Tibial nerve (tissue), 4 donors: ENCODE results near the gene SLC38A7. TPM values are rescaled to one million over a fixed set of nuclear protein-coding genes. Genes with fewer than 3 reads are reported as not detected.
"Not testable (repeated sequence)": the region's sequence is repeated elsewhere in the genome, so short reads cannot be mapped to it uniquely, and the experiment has no call there.

ENCODE experiments used
- DNase-seq, 2 donors: peaks; one replicate each; pipeline ENCODE4 v3.0.0-alpha.2; 2019; ENCODE audit warnings: low spot score in 2 of 2
- H3K27ac ChIP-seq, 4 donors: fragments of 200-600 bp; sonication (generic) in 3 of 4; one replicate each; pipeline ENCODE4 v1.5.1; 2017 to 2019; ENCODE audit warnings: mild to moderate bottlenecking in 1 of 4
- H3K27me3 ChIP-seq, 2 donors: fragments of 200-600 bp; sonication (generic) in 1 of 2; one replicate each; pipeline versions ENCODE4 v1.5.1 to v1.6.0; 2017 to 2019
- H3K36me3 ChIP-seq, 3 donors: fragments of 200-600 bp; sonication (generic); one replicate each; pipeline ENCODE4 v1.5.1; 2018 to 2019
- H3K4me1 ChIP-seq, 4 donors: fragments of 200-600 bp; sonication (generic) in 3 of 4; one replicate each; pipeline ENCODE4 v1.5.1; 2017 to 2019
- H3K4me3 ChIP-seq, 4 donors: fragments of 200-600 bp; sonication (generic) in 3 of 4; one replicate each; pipeline ENCODE4 v1.5.1; 2017 to 2019; ENCODE audit warnings: mild to moderate bottlenecking in 1 of 4, moderate library complexity in 1 of 4
- H3K9me3 ChIP-seq, 4 donors: fragments of 200-600 bp; sonication (generic) in 3 of 4; one replicate each; pipeline ENCODE4 v1.5.1; 2017 to 2019
- CTCF ChIP-seq, 5 experiments: fragments of 200-600 bp in 3 of 5; fragments of 450-650 bp in 2 of 5; sonication (generic) in 3 of 5; IDR thresholded peaks; one replicate each; pipeline ENCODE4 v1.5.1; 2016 to 2019; ENCODE audit warnings: antibody characterized with exemption in 5 of 5, mild to moderate bottlenecking in 3 of 5, moderate library complexity in 2 of 5
- EP300 ChIP-seq, 2 donors: sonication (generic); formaldehyde crosslinking; IDR thresholded peaks; one replicate each; pipeline ENCODE4 v1.6.1; 2017; ENCODE audit warnings: antibody characterized with exemption in 2 of 2, mild to moderate bottlenecking in 1 of 2
- POLR2A ChIP-seq, 2 donors: fragments of 450-650 bp; IDR thresholded peaks; one replicate each; pipeline ENCODE4 v1.6.1; 2017; ENCODE audit warnings: antibody characterized with exemption in 2 of 2, mild to moderate bottlenecking in 2 of 2, moderate library complexity in 2 of 2
- WGBS, 2 donors: methylation state at CpG; one replicate each; pipeline ENCODE4 v1.1.5; 2018; 5-methylcytosine and 5-hydroxymethylcytosine counted together
- total RNA-seq, 4 donors: library from RNA; depleted of rRNA; stranded (reverse); fragments of >200 nt; gene quantifications; one replicate each; pipeline ENCODE4 v1.1.0, GENCODE V29; 2016

SLC38A7 gene
- total RNA-seq, 4 donors from 2014 or later, result 9.0 to 34.8 (median 13.2) TPM

GRCh38 chr16:58692450-58692849, 7.9 kb upstream of the SLC38A7 start:
- no peak for DNase-seq
- 86 to 100% methylated on average over 1 of the region's 1 CpG for WGBS, 2 donors
- no peaks in the 10 kb centered on the region for H3K27me3 ChIP-seq
- H3K36me3 ChIP-seq, result no peaks in the 10 kb centered on the region
- TF ChIP-seq POLR2A (IDR thresholded peaks at IDR 0.05) (no peak), EP300 (IDR thresholded peaks at IDR 0.05) (no peak), CTCF (IDR thresholded peaks at IDR 0.05) (no peak)
- H3K4me1 ChIP-seq, result no peaks in the 10 kb centered on the region
- H3K4me3 ChIP-seq, result no peak overlapping the region
- peaks cover 0 to 4% (median 0%) of the 10 kb centered on the region in 4 donors for H3K9me3 ChIP-seq
- H3K27ac ChIP-seq, result no peak overlapping the region

- not testable (repeated sequence) for H3K4me3 ChIP-seq, H3K36me3 ChIP-seq, H3K9me3 ChIP-seq, DNase-seq, H3K27me3 ChIP-seq, H3K27ac ChIP-seq
- WGBS, 2 donors, result 70 to 77% methylated on average over 8 of the region's 8 CpGs
- peaks cover 0 to 21% (median 6%) of the 10 kb centered on the region in 4 donors for H3K4me1 ChIP-seq
Observed at GRCh38 chr16:58686985-58687706, 2.6 kb upstream of the SLC38A7 start.

- Histone ChIP-seq H3K4me1 (peaks cover 0 to 21% (median 6%) of the 10 kb centered on the region in 4 donors), H3K9me3 (no peaks in the 10 kb centered on the region), H3K36me3 (peaks cover 0 to 21% (median 0%) of the 10 kb centered on the region in 3 donors), H3K27me3 (no peaks in the 10 kb centered on the region), H3K4me3 (peak overlapping the region; percentile 77 to 97 (median 82)), H3K27ac (peak overlapping the region; percentile 46 to 87 (median 78))
- 85 to 86% methylated on average over 6 of the region's 6 CpGs for WGBS, 2 donors
- TF ChIP-seq POLR2A (IDR thresholded peaks at IDR 0.05) (no peak), EP300 (IDR thresholded peaks at IDR 0.05) (no peak), CTCF (IDR thresholded peaks at IDR 0.05) (no peak)
- DNase-seq, result no peak
Observed at GRCh38 chr16:58685084-58685449, 497 bp upstream of the SLC38A7 start.

GRCh38 chr16:58684001-58684353, 593 bp downstream of the SLC38A7 start:
- peak overlapping the region in 3 of 4 donors; percentile 75 to 87 (median 81) for H3K27ac ChIP-seq
- WGBS, 2 donors, result 9 to 18% methylated on average over 3 of the region's 3 CpGs
- H3K4me1 ChIP-seq, result peaks cover 0 to 21% (median 6%) of the 10 kb centered on the region in 4 donors
- TF ChIP-seq EP300 (IDR thresholded peaks at IDR 0.05) (no peak), CTCF (IDR thresholded peaks at IDR 0.05) (no peak), POLR2A (IDR thresholded peaks at IDR 0.05) (no peak)
- peaks cover 0 to 32% (median 0%) of the 10 kb centered on the region in 3 donors for H3K36me3 ChIP-seq
- peak overlapping the region; percentile 77 to 97 (median 82) for H3K4me3 ChIP-seq
- DNase-seq, result no peak
- no peaks in the 10 kb centered on the region for H3K9me3 ChIP-seq
- no peaks in the 10 kb centered on the region for H3K27me3 ChIP-seq

GRCh38 chr16:58679763-58680162, 4.8 kb downstream of the SLC38A7 start:
- peaks cover 0 to 17% (median 3%) of the 10 kb centered on the region in 4 donors for H3K4me1 ChIP-seq
- no peak overlapping the region for H3K4me3 ChIP-seq
- H3K27me3 ChIP-seq, result no peaks in the 10 kb centered on the region
- H3K9me3 ChIP-seq, result no peaks in the 10 kb centered on the region
- TF ChIP-seq CTCF (IDR thresholded peaks at IDR 0.05) (no peak), POLR2A (IDR thresholded peaks at IDR 0.05) (no peak), EP300 (IDR thresholded peaks at IDR 0.05) (no peak)
- H3K27ac ChIP-seq, result no peak overlapping the region
- DNase-seq, result no peak
- WGBS, 2 donors, result 93 to 94% methylated on average over 14 to 16 of the region's 16 CpGs
- peaks cover 0 to 72% (median 0%) of the 10 kb centered on the region in 3 donors for H3K36me3 ChIP-seq
